GM18858 (cell line): Measurements from ENCODE around the gene EMC10.
"Not testable (repeated sequence)": the region's sequence is repeated elsewhere in the genome, so short reads cannot be mapped to it uniquely, and the experiment has no call there.

Experiments
- ATAC-seq: cut with Tn5 transposase; IDR thresholded peaks from one replicate; pipeline ENCODE4 v1.9.1; 2021; ENCODE audit not compliant: unreplicated experiment

EMC10 gene

GRCh38 chr19:50512999-50513745, 36.9 kb downstream of the EMC10 start:
- ATAC-seq = no peak

GRCh38 chr19:50513746-50514345, 37.5 kb downstream of the EMC10 start, which contains the start of gene ASPDH:
Gene ASPDH (minus strand): TSS chr19:50513913. CDS start chr19:50513823, 90 bp downstream.
- no peak for ATAC-seq

- ATAC-seq = no peak
These were observed 38.2 kb downstream of the EMC10 start for GRCh38 chr19:50514346-50515167.

- no peak for ATAC-seq
These were observed 38.9 kb downstream of the EMC10 start for GRCh38 chr19:50515168-50515561.

GRCh38 chr19:50516456-50516855, 40.1 kb downstream of the EMC10 start:
- ATAC-seq = no peak

- ATAC-seq = no peak
These were observed 40.8 kb downstream of the EMC10 start for GRCh38 chr19:50516964-50517703.

- ATAC-seq = no peak
These were observed 41.4 kb downstream of the EMC10 start for GRCh38 chr19:50517704-50518075.

GRCh38 chr19:50518091-50519005, 42.0 kb downstream of the EMC10 start:
- ATAC-seq = no peak

GRCh38 chr19:50519006-50519575, 42.8 kb downstream of the EMC10 start:
- no peak for ATAC-seq

- no peak for ATAC-seq
These were observed 44.6 kb downstream of the EMC10 start for GRCh38 chr19:50520822-50521465.

- no peak for ATAC-seq
These were observed 46.6 kb downstream of the EMC10 start for GRCh38 chr19:50522881-50523280.

- ATAC-seq = not testable (repeated sequence)
These were observed 51.7 kb downstream of the EMC10 start for GRCh38 chr19:50528052-50528451.

- no peak for ATAC-seq
These were observed 54.9 kb downstream of the EMC10 start for GRCh38 chr19:50531171-50531612.

GRCh38 chr19:50532952-50533351, 56.6 kb downstream of the EMC10 start:
- no peak for ATAC-seq

- ATAC-seq = no peak
These were observed 58.2 kb downstream of the EMC10 start for GRCh38 chr19:50534478-50534877.

- no peak for ATAC-seq
These were observed 59.4 kb downstream of the EMC10 start for GRCh38 chr19:50535672-50536187.

GRCh38 chr19:50536662-50537305, 60.5 kb downstream of the EMC10 start:
- no peak for ATAC-seq

- no peak for ATAC-seq
These were observed 61.0 kb downstream of the EMC10 start for GRCh38 chr19:50537306-50537685.
